GM19468 (cell line): ENCODE results near the gene PLEKHG7.
A peak's percentile ranks its signal among the peaks of the same experiment; 100 is the strongest.
"Not testable (repeated sequence)": the region's sequence is repeated elsewhere in the genome, so short reads cannot be mapped to it uniquely, and the experiment has no call there.

Experiments
- ATAC-seq: cut with Tn5 transposase; IDR thresholded peaks from one replicate; pipeline ENCODE4 v1.9.1; 2021; ENCODE audit warnings: mild to moderate bottlenecking, moderate library complexity, moderate number of reproducible peaks; ENCODE audit not compliant: unreplicated experiment; ENCODE audit errors: extremely low read depth

The PLEKHG7 gene

DNA sequence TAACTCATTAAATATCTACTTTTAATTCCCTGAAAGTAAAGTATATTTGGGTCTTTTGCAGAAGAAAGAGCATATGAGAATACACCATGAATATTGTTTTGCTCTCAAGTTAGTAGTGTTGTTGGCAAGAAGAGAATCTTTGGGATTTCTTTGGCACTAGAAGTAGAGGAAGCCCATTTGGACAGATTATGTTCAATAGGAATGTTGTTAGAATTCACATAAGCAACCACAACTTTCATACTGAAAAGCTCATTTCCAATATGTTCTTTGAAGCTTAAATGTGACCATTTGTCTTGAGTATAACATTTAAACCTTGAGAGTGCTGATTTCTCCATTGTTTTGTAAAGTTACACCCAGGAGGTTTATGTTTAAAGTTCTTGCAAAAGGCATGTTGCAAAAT is 37.6 kb downstream of the PLEKHG7 start:
- ATAC-seq, result no peak

- no peak for ATAC-seq
These were observed 40.2 kb downstream of the PLEKHG7 start for GRCh38 chr12:92743026-92743425.

- ATAC-seq, result no peak
These were observed 43.2 kb downstream of the PLEKHG7 start for GRCh38 chr12:92745856-92746550.

- ATAC-seq, result no peak
These were observed 44.4 kb downstream of the PLEKHG7 start for GRCh38 chr12:92747151-92747550.

GRCh38 chr12:92749691-92750090 is 46.9 kb downstream of the PLEKHG7 start:
- not testable (repeated sequence) for ATAC-seq

- no peak for ATAC-seq
These were observed 51.4 kb downstream of the PLEKHG7 start for GRCh38 chr12:92753976-92754885.

- no peak for ATAC-seq
These were observed 54.3 kb downstream of the PLEKHG7 start for GRCh38 chr12:92756898-92757596.

DNA sequence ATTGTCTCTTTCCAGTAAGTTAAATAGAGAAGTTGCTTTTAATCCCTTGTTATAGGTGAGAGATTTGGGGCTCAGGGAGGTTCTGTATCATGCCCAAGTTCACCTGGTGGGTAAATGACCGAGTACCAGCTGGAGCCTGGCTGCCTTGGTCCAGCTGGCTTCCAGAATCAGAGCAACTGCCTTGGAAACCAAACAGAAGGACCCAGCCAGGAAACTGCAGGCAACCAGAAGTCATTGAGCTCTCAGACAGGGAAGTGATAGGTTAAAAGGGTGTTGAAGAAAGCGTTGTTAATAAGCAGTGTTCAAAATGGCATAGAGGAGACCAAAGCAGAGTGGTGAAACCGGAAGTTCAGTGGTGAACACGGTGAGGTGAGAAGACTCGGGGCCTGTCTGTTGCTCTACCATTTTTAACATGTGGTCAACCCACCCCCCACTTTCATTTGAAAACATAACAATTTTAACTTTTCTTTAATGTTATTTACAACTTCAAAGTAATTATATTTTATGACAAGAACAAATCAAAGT is 54.9 kb downstream of the PLEKHG7 start:
- no peak for ATAC-seq

DNA sequence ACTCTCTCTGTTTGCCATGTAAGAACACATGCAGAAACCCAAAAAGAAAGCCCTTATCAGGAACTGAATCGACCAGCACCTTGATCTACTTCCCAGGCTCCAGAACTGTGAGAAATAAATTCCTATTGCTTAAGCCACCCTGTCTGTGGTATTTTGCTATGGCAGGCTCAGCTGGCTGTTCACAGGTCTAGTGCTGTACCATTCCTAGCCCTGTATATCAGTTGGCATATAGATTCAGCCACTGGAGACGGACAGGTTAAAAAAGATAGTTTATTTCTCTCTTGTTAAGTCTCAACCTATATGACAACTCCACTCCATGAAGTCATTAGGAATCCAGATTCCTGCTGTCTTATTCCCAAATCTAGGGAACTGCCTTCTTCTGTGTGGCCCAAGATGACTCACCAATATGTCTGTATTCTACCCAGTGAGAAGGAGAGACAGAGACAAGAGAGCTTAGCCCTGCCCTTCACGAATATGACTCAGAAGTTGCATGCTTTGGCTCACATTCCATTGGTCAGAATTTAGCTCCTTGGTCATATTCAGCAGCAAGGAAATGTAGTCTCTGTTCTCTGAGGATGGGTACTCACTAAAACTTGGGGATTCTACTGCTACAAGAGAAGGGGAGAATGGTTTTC is 57.0 kb downstream of the PLEKHG7 start:
- ATAC-seq, result no peak

- no peak for ATAC-seq
These were observed 60.0 kb downstream of the PLEKHG7 start for GRCh38 chr12:92762773-92763172.

DNA sequence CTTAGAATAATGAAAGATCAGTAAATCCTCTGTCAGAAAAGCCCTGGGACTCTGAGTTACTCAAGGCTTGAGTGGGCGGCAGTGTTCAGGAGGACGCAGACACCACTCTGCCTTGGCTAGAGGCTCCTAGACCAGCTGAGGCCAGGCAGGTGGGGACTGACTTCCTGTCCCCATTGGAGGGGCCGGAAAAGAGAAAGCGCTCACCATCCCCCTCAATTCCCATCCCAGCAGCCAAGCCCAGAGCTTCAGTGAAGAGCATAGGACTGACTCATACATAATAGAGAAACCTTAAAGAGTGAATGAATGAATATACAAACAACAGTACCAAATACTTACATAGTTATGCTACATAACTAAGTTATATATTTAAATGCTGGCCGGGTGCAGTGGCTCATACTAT is 62.0 kb downstream of the PLEKHG7 start:
- ATAC-seq, result no peak

DNA sequence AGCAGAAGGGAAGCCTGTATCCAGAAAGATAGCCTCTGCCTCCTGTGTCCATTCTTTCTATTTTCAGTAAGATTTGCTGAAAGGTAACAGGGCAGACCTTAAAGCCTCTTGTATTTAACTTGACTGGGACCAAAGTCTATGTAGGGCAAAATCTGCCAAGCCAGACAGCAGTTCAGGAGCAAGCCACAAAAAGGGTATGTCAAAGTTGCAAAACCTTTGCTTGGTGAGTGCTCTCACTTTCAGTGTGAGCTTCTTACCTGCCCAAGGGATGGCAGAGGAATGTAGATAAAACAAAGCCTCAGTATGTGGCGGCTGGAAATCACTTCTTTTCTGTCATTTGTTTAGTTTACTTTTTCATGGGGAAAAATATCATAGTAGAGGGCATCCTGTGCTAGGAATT is 63.1 kb downstream of the PLEKHG7 start:
- no peak for ATAC-seq

DNA sequence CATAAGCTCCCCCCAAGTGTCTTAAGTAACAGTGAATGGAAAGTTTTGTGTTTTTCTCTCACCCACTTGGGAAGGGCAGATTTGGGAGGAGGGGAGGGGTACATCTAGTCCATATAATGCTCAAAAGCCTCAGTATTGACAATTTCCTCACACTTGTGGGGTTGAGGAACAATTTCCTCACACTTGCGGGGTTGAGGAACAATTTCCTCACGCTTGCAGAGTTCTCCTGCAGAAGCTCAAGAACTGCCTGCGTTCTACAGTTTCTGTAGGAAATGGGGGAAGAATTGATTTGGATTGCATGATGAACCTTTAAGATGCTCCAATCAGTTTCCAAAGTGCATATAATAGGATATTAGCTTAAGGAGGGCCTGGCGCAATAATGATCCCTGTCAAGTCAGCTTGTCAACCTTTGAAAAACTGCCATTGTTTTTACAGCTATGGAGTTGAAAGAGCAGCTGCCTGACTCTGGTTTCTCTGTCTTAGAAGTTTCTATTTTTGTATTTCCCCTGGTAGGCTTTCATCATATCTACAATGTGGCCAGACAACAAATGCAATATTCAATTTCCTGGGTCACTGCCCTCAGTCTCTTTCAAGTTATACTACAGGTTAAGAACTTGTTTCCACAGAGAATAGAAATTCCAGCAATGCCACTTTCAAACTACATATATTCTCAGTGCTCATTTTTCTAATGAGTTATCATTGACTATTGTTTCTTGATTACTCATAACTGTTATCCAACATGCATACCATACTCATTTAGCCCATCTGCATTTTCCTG is 66.5 kb downstream of the PLEKHG7 start:
- ATAC-seq, result peak; percentile 65

GRCh38 chr12:92771001-92771400 is 68.2 kb downstream of the PLEKHG7 start:
- no peak for ATAC-seq

- ATAC-seq, result no peak
These were observed 72.6 kb downstream of the PLEKHG7 start for GRCh38 chr12:92775416-92775815.

- ATAC-seq, result no peak
These were observed 75.7 kb downstream of the PLEKHG7 start for GRCh38 chr12:92778525-92778924.

DNA sequence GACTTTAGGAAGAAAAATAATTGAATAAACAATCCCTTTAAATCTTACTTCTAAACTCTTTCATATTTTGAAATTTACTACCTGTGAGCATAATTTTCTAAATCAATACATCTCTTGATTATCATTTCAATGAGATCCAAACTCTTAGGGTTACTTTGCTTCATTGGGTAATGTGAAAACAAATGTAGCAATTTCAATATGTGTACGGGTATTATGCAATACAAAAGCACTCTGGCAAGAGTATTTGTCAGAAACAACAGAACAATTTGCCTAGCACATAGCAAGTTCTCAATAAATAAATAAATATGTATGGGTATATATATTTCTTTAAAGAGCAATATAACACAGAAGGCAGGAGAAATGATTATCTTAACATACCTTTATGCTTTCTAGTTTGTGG is 77.1 kb downstream of the PLEKHG7 start:
- no peak for ATAC-seq

- no peak for ATAC-seq
These were observed 81.6 kb downstream of the PLEKHG7 start for GRCh38 chr12:92784356-92784755.

DNA sequence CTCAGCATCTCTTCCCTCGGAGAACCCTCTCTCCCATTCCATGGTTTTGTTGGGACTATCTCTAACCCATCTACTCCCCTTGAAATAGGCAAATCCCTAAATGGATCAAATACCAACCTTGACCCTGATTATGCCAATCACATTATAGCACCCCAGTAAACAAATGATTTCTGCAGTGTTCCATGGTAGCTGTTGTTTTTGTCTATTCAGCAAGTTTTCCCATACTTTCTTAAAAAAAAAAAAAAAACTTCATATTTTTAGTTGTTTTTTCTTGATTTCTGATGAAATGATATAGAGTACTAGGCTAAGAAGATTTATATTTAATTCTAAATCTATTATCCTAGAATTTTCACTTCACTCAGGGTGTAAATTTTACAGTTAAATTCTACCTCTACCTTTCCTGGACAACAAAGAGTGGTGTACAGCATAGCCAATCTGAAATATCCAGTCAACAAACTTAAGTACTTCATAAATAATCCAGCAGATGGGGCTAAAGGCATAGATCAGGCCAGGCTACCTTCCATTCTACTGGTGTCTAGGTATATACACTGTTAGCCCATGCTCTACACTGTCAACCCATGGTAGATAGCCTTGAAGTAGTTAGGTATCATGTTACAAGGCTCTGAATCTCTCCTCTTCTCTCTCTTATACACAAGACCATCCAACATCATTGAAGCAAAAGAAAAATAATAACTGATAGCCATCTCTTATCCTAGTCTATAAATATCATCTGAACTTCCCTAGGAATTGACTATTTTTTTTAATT is 82.2 kb downstream of the PLEKHG7 start:
- peak; percentile 87 for ATAC-seq
